Measurements from ENCODE around the gene ZNF804A.
A peak's percentile ranks its signal among the peaks of the same experiment; 100 is the strongest.

ZNF804A gene

GRCh38 chr2:184611361-184612085, 13.2 kb downstream of the ZNF804A start:
- DNase-seq (ENCODE audit: low read depth) = no peak

GRCh38 chr2:184620367-184620766, 22.0 kb downstream of the ZNF804A start:
- no peak for DNase-seq (ENCODE audit: low read depth)

DNA sequence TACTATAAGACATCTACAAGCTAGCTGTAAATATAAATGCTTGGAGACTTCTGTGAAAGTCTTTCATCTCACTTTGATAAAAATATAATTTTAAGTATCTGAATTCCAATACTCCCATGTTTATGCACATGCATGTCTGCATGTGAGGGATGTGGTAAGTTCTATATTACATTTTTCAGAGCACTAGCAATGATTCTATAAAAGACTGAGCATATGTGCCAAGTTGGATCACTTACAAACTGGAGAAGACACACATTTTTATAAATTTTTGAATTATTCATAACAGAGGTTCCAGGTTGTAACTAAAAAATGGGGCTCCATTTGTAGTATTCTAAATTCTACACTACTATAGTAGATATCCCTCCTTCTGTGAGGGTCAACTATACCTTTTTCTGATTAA, 26.0 kb downstream of the ZNF804A start:
- DNase-seq (ENCODE audit: low read depth) = no peak

GRCh38 chr2:184628051-184628450, 29.7 kb downstream of the ZNF804A start:
- DNase-seq (ENCODE audit: low read depth) = no peak

GRCh38 chr2:184633726-184634125, 35.4 kb downstream of the ZNF804A start:
- no peak for DNase-seq (ENCODE audit: low read depth)

GRCh38 chr2:184637781-184638180, 39.5 kb downstream of the ZNF804A start:
- no peak for DNase-seq (ENCODE audit: low read depth)

- no peak for DNase-seq (ENCODE audit: low read depth)
Observed at GRCh38 chr2:184644685-184645084, 46.4 kb downstream of the ZNF804A start.

- DNase-seq (ENCODE audit: low read depth) = no peak
Observed at GRCh38 chr2:184646177-184646576, 47.8 kb downstream of the ZNF804A start.

DNA sequence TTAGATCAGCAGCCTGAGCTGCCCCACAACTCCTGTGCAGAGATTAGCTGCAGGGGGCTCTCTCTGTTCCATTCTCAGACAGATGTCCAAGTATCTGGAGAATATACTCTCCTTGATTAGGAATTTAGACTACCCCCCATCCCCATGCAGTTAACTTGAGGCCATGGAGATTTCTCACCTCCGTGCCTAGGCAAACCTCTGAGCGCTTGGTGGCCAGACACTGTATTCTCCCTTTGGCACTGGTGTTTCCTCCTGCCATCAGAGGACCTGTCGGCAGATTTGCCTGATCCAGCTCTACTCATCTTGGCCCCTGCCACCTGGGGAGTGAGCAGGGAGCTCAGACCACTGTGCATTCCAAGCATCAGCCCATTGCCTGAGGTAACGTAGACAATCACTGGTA, 48.3 kb downstream of the ZNF804A start:
- DNase-seq (ENCODE audit: low read depth) = no peak

DNA sequence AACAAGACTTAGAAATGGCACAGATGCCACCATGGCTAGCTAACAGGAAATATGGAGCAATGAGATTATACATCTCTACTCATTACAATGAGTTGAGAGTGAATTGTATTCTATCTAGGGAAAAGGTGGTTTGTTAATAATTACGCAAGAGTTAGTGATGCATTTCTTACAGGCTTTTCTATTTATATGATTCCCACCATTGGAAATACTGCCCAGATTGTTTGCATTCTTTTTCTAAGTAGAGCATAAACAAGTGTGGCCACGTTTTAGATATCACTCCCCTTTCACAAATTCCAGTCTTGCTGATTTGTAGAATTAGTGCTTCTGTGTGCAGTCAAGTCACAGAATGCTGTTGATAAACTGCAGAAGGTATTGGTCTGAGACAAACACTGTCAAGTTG, 56.6 kb downstream of the ZNF804A start:
- no peak for DNase-seq (ENCODE audit: low read depth)

- no peak for DNase-seq (ENCODE audit: low read depth)
Observed at GRCh38 chr2:184677171-184677570, 78.8 kb downstream of the ZNF804A start.

- no peak for DNase-seq (ENCODE audit: low read depth)
Observed at GRCh38 chr2:184679219-184680018, 81.1 kb downstream of the ZNF804A start.

GRCh38 chr2:184680825-184681224, 82.5 kb downstream of the ZNF804A start:
- DNase-seq (ENCODE audit: low read depth) = no peak

DNA sequence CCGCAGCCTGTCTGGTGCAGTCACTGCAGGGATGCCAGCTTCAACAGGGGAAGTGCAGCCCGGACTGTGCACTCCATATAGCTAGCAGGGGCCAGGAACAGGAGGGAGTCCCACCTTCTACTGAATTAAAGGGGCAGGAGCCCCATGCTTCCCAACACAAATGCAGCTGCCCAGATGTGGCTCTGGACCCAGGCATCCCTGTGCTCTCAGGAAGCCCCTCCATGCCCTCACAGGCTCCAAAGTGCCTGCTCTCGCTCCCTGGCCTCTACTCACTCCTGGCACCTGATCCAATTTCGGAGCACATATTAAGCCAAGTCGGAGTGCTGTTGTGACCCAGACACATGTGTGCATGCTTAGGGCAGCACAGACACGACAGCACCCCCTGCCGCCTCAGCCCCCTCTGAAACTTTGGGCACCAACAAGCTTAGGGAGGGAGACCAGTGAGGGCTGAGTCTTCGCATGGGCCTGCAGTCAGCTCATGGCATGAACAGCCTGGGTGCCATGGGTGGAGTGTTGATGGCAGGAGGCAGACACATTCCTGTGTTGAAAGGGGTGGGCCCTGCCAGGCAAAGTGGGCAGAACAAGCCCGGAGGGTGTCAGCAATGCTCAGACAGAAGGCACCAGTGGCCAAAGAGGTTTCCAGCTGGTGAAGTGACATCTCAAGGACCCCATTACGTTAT, 83.5 kb downstream of the ZNF804A start:
- DNase-seq (ENCODE audit: low read depth) = no peak

DNA sequence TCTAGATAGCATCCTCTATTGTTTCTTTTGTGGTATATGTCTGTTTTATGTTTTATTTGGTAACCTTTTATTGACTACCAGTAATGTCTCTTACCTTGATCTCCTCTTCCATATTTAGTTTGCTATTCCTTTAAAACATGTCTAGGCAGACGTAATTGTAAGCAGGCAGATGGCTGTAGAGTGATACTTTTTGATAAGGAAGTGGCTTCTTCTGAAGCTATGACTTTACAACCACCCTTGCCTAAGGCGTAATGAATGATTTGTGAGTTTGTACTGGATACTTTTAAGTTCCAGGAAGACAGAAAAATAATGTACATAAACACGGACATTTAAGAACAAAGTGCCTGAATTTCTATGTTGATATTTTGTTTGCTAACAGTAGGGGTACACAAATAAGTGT, 85.6 kb downstream of the ZNF804A start:
- no peak for DNase-seq (ENCODE audit: low read depth)

DNA sequence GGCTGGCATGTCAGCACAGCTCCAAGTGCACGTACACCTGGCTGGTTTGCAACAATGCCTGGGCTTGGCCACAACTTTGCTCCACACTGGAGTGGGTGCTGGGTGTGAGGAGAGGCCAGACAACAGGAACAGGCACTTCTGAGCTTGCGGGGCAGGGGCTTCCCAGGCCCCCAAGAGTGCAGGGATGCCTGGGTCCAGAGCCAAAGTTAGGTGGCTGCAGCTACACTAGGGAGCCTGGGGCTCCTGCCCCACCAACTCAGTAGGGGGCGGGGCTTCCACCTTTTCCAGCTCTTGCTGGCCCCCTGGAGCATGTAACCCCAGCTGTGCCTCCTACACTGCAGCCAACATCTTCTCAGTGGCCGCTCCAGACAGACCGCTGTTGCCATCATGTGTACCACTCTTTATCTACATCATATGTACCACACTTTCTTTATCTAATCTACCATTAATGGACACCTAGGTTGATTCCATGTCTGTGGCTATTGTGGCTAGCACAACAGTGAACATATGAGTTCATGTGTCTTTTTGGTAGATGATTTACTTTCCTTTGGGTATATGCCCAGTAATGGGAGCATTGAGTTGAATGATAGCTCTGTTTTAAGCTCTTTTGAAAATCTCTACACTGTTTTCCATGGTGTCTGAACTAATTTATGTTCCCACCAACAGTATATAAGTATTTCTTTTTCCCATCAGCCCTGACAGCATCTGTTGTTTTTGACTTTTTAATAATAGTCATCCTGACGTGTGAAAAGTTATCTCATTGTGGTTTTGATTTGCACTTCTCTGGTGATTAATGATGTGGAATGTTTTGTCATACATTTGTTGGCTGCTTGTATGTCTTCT, 87.9 kb downstream of the ZNF804A start:
- no peak for DNase-seq (ENCODE audit: low read depth)

DNA sequence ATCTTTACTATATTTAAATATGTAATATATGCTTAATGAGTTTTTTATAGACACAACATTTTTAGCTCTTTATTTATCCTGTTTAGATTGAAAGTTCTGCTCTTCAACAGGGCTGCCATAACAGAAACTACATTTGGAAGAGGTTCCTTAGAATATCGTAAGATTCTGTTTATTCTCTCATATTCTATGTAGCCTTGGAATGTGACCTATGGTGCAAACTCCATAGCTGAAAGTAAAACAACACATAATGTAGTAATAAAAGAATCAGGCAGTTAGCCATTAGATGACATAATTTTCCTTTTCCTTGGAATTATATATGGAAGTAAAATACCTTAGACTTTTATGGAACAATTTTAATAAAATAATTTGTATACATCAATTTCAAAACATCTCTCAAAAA, 91.3 kb downstream of the ZNF804A start:
- DNase-seq (ENCODE audit: low read depth) = no peak

DNA sequence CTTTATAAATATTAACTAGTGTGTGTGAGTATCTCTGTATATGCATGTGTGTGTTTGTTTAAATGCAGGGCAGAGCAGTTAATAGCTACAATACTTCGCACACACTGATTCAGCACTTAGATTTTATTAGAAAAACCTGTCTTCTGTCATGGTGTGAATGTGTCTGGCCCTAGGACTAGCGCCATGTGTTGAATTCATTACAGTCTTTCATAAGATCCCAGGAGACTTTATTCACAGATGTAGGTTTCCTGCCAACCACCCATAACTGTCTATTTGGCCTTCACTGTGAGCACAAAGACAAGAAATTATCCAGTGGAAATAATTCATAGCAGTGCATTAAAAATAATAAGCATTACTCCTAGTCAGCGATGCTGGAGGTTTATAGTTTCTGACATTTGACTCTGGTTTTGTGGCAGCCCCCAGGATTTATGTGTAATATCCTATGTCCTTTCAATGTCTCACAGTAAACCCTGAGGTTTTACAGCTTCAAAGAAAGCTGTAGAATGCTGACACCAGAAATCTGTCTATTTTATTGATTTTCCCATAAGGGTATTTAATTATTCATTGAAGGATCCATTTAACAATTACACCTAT, 93.9 kb downstream of the ZNF804A start:
- peak; percentile 22 for DNase-seq (ENCODE audit: low read depth)

DNA sequence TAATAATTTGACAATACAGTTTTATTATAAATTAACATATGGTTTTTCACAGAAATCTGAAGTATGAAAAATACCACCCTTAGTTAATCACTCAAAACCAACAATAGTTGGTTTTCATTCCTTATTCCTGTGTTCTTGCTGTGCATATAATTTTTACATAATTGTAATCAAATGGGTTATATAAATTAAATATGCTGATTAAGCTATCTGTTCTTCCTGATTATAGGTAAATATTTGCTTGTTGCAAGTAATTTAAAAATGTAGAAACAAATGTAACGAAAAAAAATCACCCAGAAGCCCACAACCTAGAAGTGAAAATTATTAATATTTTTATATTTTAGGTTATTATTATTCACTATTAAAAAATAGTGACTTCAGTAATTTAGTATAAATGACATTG, 98.3 kb downstream of the ZNF804A start:
- DNase-seq (ENCODE audit: low read depth) = no peak

- no peak for DNase-seq (ENCODE audit: low read depth)
Observed at GRCh38 chr2:184698476-184698875, 100.1 kb downstream of the ZNF804A start.

GRCh38 chr2:184721881-184722280, 123.6 kb downstream of the ZNF804A start:
- DNase-seq (ENCODE audit: low read depth) = no peak

DNA sequence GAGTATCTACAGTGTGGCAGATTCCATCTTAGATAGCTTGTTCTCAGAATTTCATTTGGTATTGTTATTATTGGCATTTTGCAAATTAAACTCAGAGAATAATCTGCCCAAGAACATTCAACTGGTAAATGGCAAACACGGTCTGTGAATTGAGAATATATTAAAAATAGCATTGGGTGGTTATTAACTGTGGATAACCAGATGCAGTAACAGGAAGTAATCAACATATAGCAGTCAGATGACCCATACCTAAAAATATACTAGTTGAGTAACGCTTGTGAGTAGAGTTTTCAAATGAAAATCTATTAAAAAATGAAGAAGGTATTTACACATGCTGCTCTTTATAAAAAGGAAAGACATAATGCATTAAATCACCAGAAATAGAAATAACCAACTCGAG, 129.5 kb downstream of the ZNF804A start:
- DNase-seq (ENCODE audit: low read depth) = no peak
